HL-60/S4 treated with retinoic acid at 250 ng/mL for 4 days and 3 days (cell line): ENCODE results near the gene LAMA5.

Experiments
- in situ Hi-C: fragments of 300-500 bp; cut with MboI; formaldehyde crosslinking; loops from 2 replicates; pipeline ENCODE4 v1.7.0; 2022; ENCODE audit warnings: low sequenced_read_pairs

LAMA5 gene

GRCh38 chr20:62274332-62274950 is 92.7 kb downstream of the LAMA5 start:
- in situ Hi-C loops = no loop called here

DNA sequence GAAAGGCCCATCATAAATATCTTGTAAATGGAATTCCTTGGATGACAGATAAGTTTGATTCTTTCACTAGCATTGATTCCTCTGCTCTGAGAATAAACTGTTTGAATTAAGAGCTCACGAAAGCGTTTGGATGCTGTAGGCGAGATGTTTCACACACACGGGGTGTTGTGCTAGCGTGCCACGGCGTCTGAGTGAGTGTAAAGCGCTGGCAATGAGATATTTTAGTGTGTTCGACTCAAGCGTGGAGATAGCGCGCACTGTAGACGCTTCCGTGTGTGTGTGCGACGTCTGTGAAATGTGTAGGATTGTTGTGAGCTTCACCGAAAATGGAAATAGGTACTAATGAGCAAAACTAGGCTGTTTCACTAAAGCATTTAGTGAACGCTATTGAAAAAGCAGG is 93.7 kb downstream of the LAMA5 start:
- in situ Hi-C loops = no loop called here

DNA sequence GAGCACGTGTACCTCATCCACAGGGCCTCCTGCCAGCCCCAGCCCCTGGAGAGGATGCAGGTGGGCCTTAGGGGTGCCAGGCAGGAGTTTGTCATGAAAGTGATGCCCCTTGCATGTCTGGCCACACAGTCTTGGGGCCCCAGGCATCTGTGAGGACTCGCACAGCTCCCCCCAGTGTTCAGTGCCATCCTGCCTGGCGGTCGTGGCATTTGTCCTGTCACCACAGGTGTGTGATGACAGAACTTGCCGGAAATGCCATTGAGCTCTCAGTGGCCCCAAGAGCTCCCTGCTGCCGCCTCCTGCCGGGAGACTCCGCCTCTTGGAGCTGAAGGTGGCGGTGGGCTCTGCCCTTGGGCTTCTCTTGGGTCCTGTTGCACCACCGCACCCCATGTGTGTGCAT is 94.9 kb downstream of the LAMA5 start:
- in situ Hi-C loops = no loop called here

DNA sequence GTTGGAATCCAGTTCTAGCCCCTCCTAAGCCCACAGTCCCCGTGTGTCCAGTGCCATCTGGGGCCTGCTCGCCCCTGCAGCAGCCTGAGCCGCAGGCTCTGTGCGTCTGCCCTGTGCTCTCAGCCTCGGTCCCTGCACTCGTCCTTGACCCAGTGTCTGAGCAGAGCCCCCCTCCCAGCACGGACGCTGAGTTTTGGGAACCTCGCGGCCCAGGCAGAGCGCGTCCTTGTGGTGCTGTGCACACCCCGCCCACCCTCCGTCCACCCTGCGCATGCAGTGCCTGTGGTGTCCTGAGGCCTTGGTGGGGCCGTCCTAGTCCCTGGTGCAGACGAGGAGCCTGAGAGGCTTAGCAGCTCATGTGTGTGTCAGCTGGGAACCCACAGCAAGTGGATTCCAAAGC is 97.2 kb downstream of the LAMA5 start:
- in situ Hi-C loops = no loop called here

- in situ Hi-C loops = no loop called here
These were observed 97.7 kb downstream of the LAMA5 start for GRCh38 chr20:62269378-62269777.

DNA sequence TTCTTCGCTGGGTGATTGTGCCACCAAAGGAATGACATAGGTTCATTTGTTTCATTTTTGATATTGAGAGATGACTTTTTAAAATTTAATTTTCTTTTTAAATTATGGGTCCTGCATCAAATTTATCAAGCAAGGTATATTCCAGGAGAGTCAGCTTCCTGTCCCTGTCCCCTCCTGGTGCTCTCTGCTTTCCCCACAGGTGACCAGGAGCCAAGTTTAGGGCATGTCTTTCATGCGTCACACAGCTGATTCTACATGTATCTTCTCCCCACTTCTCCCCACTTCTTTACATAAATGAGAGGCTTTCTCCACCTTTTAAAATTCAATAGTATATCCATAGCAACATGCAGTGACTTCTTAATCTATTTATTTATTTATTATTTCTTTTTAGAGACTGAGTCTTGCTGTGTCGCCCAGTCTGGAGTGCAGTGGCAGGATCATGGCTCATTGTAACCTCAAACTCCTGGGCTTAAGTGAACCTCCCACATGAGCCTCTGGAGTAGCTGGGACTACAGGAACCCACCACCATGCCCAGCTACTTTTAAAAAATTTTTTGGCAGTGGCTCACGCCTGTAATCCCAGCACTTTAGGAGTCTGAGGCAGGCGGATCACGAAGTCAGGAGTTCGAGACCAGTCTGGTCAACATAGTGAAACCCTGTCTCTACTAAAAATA is 98.7 kb downstream of the LAMA5 start:
- in situ Hi-C loops = no loop called here

- in situ Hi-C loops = no loop called here
These were observed 99.6 kb downstream of the LAMA5 start for GRCh38 chr20:62267543-62267942.

DNA sequence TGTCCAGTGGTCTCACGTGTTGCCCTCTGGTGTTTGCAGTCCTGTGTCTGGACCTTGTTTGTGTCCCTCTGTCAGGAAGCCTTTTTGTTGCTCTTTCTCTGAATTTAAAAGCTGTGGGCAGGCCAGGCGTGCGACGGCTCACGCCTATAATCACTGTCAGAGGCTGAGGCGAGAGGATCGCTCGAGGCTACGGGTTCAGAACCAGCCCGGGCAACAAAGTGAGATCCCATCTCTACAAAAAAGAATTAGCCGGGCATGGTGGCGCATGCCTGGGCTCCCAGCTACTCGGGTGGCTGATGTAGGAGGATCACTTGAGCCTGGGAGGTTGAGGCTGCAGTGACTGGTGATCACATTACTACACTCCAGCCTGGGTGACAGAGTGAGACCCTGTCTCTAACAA is 100.3 kb downstream of the LAMA5 start:
- in situ Hi-C loops = no loop called here

DNA sequence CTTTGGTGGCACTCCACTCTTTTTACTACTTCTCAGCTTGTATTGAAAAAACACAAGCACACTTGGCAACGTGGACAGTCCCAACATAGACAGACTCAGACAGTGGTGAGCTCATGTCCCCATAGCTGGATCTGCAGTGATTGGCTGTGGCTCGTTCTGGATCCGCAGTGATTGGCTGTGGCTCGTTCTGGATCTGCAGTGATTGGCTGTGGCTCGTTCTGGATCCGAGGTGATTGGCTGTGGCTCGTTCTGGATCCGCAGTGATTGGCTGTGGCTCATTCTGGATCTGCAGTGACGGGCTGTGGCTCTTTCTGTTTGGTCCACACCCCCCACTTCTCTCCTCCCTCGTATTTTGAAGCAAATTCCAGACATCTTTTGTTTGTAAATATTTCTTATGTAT is 100.8 kb downstream of the LAMA5 start:
- in situ Hi-C loops = no loop called here

- in situ Hi-C loops = no loop called here
These were observed 101.7 kb downstream of the LAMA5 start for GRCh38 chr20:62265365-62265764.

GRCh38 chr20:62263396-62263795 is 103.7 kb downstream of the LAMA5 start:
- in situ Hi-C loops = no loop called here

- in situ Hi-C loops = no loop called here
These were observed 105.0 kb downstream of the LAMA5 start for GRCh38 chr20:62262064-62262463.

DNA sequence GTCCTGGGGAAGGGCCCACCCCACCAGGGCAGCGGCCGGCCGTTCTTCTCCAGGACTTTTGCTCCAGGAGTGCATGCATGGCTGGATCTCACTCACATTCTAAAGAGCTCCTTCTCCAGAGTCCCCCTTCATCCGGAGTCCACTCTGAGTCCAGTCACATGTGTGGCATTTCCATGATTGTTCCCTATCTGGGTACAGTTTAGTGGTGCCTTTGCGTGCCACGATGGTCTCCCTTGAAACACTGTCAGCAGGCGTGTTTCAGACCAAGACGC is 107.9 kb downstream of the LAMA5 start:
- in situ Hi-C loops = no loop called here
